MCF 10A (cell line): ENCODE data around the gene PTPRG. TPM values are rescaled to one million over a fixed set of nuclear protein-coding genes. Genes with fewer than 3 reads are reported as not detected.

Experiments
- BruUV-seq: library from RNA; stranded (reverse); fragments of 400-500 nt; replicated peaks from 2 replicates; lab custom pipeline; 2021; lab: Mats Ljungman, UMichigan
- CTCF ChIA-PET: fragments of 300-600 bp; sonication (Branson Sonifier 250); formaldehyde crosslinking; extraction: SDS; loops from one replicate; lab custom pipeline; 2021; ENCODE audit warnings: antibody characterized with exemption, inconsistent platforms; lab: Yijun Ruan, JAX
- POLR2A ChIA-PET: fragments of 300-600, 350-650 bp; sonication (Branson Sonifier 250); formaldehyde crosslinking; extraction: SDS; loops from one replicate; lab custom pipeline; 2020; ENCODE audit warnings: antibody characterized with exemption, inconsistent platforms; lab: Yijun Ruan, JAX
- DNase-seq: peaks from one replicate; pipeline ENCODE4 v3.0.0-alpha.2; 2018; ENCODE audit not compliant: unreplicated experiment
- H3K27ac Mint-ChIP-seq: one replicate; pipeline ENCODE4 v1.8.0; 2022; ENCODE audit warnings: mild to moderate bottlenecking, low read depth, mixed read lengths; ENCODE audit not compliant: unreplicated experiment
- H3K27me3 Mint-ChIP-seq: one replicate; pipeline ENCODE4 v1.8.0; 2022; ENCODE audit warnings: mixed read lengths; ENCODE audit not compliant: insufficient read depth, unreplicated experiment
- H3K36me3 Mint-ChIP-seq: one replicate; pipeline ENCODE4 v1.8.0; 2022; ENCODE audit warnings: mild to moderate bottlenecking, moderate library complexity, mixed read lengths; ENCODE audit not compliant: insufficient read depth, unreplicated experiment
- H3K4me1 Mint-ChIP-seq: one replicate; pipeline ENCODE4 v1.8.0; 2022; ENCODE audit warnings: mixed read lengths; ENCODE audit not compliant: insufficient read depth, unreplicated experiment
- H3K4me3 Mint-ChIP-seq: one replicate; pipeline ENCODE4 v1.8.0; 2022; ENCODE audit warnings: mild to moderate bottlenecking, moderate library complexity, mixed read lengths; ENCODE audit not compliant: unreplicated experiment
- H3K9me3 Mint-ChIP-seq: one replicate; pipeline ENCODE4 v1.8.0; 2022; ENCODE audit warnings: mixed read lengths; ENCODE audit not compliant: unreplicated experiment
- CTCF ChIP-seq: fragments of 200-600 bp; IDR thresholded peaks from one replicate; pipeline ENCODE4 v1.8.0; 2022; ENCODE audit warnings: antibody characterized with exemption, mild to moderate bottlenecking; ENCODE audit not compliant: unreplicated experiment
- intact Hi-C: fragments of 100-400 bp; cut with micrococcal nuclease; formaldehyde crosslinking; loops from 2 replicates; pipeline ENCODE4 v1.14.1; 2022
- total RNA-seq: library from RNA; stranded (reverse); gene quantifications from 2 replicates; pipeline ENCODE4 v1.2.3, GENCODE V29; 2022

The PTPRG gene
- total RNA-seq, 1 experiment from 2014 or later = 54.5 TPM

GRCh38 chr3:61769266-61769990, 208.1 kb downstream of the PTPRG start:
- ChIA-PET CTCF (interaction anchor here (0.7 kb wide), 1 partner anchor 186 kb away, joined by 3 read pairs; no protein-coding TSS in a partner anchor), POLR2A (interaction anchor here (1.0 kb wide), 1 partner anchor 374 kb away, joined by 4 read pairs; no protein-coding TSS in a partner anchor)

GRCh38 chr3:61771976-61772375, 210.6 kb downstream of the PTPRG start:
- H3K27me3 Mint-ChIP-seq = no peaks in the 10 kb centered on the region
- BruUV-seq = no TSS peak
- no peaks in the 10 kb centered on the region for H3K9me3 Mint-ChIP-seq
- H3K36me3 Mint-ChIP-seq = peaks cover 10% of the 10 kb centered on the region
- no peak overlapping the region for H3K27ac Mint-ChIP-seq
- intact Hi-C loops = loop anchor here (10.0 kb wide), 1 partner anchor 207 kb away; the partner anchor contains the start of gene PTPRG
- H3K4me3 Mint-ChIP-seq = no peak overlapping the region
- CTCF ChIA-PET = interaction anchor here (1.0 kb wide), 1 partner anchor 10 kb away, joined by 3 read pairs; no protein-coding TSS in a partner anchor
- no peak for TF ChIP-seq CTCF
- H3K4me1 Mint-ChIP-seq = peaks cover 47% of the 10 kb centered on the region
- DNase-seq = peak; percentile 16
- POLR2A ChIA-PET = no interaction called here

More at GRCh38 chr3:61769266-61769990, 208.1 kb downstream of the PTPRG start:
- Mint-ChIP-seq H3K36me3 (peaks cover 10% of the 10 kb centered on the region), H3K4me3 (no peak overlapping the region), H3K4me1 (peaks cover 52% of the 10 kb centered on the region), H3K27ac (peak overlapping the region; percentile 80), H3K9me3 (no peaks in the 10 kb centered on the region), H3K27me3 (no peaks in the 10 kb centered on the region)
- intact Hi-C loops = no loop called here
- no peak for DNase-seq
- TF ChIP-seq CTCF = no peak
- no TSS peak for BruUV-seq

GRCh38 chr3:61772456-61772855, 211.1 kb downstream of the PTPRG start:
- intact Hi-C loops = loop anchor here (10.0 kb wide), 1 partner anchor 208 kb away; the partner anchor contains the start of gene PTPRG
- POLR2A ChIA-PET = no interaction called here
- Mint-ChIP-seq H3K36me3 (peaks cover 10% of the 10 kb centered on the region), H3K4me1 (peaks cover 52% of the 10 kb centered on the region), H3K9me3 (no peaks in the 10 kb centered on the region), H3K4me3 (no peak overlapping the region), H3K27ac (no peak overlapping the region), H3K27me3 (no peaks in the 10 kb centered on the region)
- BruUV-seq = no TSS peak
- DNase-seq = no peak
- TF ChIP-seq CTCF = no peak
- CTCF ChIA-PET = no interaction called here

GRCh38 chr3:61774279-61774890, 213.0 kb downstream of the PTPRG start:
- Mint-ChIP-seq H3K4me3 (no peak overlapping the region), H3K4me1 (peaks cover 48% of the 10 kb centered on the region), H3K27me3 (no peaks in the 10 kb centered on the region), H3K36me3 (peaks cover 17% of the 10 kb centered on the region), H3K27ac (no peak overlapping the region), H3K9me3 (no peaks in the 10 kb centered on the region)
- BruUV-seq = no TSS peak
- intact Hi-C loops = loop anchor here (10.0 kb wide), 1 partner anchor 210 kb away; the partner anchor contains the start of gene PTPRG
- no peak for DNase-seq
- CTCF ChIA-PET = interaction anchor here (0.7 kb wide), 1 partner anchor 9 kb away, joined by 3 read pairs; no protein-coding TSS in a partner anchor
- POLR2A ChIA-PET = no interaction called here
- no peak for TF ChIP-seq CTCF
